ENCODE measurements around the gene POLR2A. TPM values are rescaled to one million over a fixed set of nuclear protein-coding genes. Genes with fewer than 3 reads are reported as not detected.

POLR2A gene
- total and polyA plus RNA-seq, 2 donors (not counting 3 experiments of a cell fraction or from before 2014, with no cell fraction given), result 45.9 to 145 TPM

DNA sequence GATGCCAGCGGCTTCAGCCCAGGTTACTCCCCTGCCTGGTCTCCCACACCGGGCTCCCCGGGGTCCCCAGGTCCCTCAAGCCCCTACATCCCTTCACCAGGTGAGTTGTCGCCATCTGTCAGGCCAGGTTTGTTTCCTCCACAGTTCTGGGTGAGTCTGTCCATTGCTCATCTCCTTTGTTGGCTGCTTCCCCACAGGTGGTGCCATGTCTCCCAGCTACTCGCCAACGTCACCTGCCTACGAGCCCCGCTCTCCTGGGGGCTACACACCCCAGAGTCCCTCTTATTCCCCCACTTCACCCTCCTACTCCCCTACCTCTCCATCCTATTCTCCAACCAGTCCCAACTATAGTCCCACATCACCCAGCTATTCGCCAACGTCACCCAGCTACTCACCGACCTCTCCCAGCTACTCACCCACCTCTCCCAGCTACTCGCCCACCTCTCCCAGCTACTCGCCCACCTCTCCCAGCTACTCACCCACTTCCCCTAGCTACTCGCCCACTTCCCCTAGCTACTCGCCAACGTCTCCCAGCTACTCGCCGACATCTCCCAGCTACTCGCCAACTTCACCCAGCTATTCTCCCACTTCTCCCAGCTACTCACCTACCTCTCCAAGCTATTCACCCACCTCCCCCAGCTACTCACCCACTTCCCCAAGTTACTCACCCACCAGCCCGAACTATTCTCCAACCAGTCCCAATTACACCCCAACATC lies 28.8 kb downstream of the POLR2A start:
- intact Hi-C loops (cut with micrococcal nuclease), result no loop called here
- Histone ChIP-seq H3K9me3 (replicated peaks; ENCODE audit: control insufficient read depth, insufficient read depth, low read length) (no peaks in the 10 kb centered on the region), H3K27ac (ENCODE audit: insufficient read depth, low read depth, low read length) (no peak overlapping the region), H2AFZ (ENCODE audit: low read depth, low read length) (no peak overlapping the region), H3K4me3 (replicated peaks in 1 of 3; ENCODE audit: insufficient read depth in 1 of 3, low read depth in 1 of 3, low read length in 3 of 3) (no peak overlapping the region), H3K79me2 (ENCODE audit: control insufficient read depth, insufficient read depth, low read length) (no peaks in the 10 kb centered on the region), H3K36me3 (ENCODE audit: control insufficient read depth in 2 of 2, extremely low read depth in 1 of 2, insufficient read depth in 2 of 2, low read length in 2 of 2) (peaks cover 22 to 55% of the 10 kb centered on the region in 2 experiments), H4K20me1 (replicated peaks; ENCODE audit: control insufficient read depth, extremely low read depth, insufficient read depth, low read length) (no peaks in the 10 kb centered on the region), H3K9me1 (replicated peaks; ENCODE audit: control insufficient read depth, extremely low read depth, insufficient read depth, low read length) (no peaks in the 10 kb centered on the region), H3K4me1 (ENCODE audit: control insufficient read depth, extremely low read depth, insufficient read depth, low read length) (no peaks in the 10 kb centered on the region), H3K27me3 (ENCODE audit: control insufficient read depth in 2 of 2, insufficient read depth in 2 of 2, low read length in 2 of 2) (no peaks in the 10 kb centered on the region), H3K4me2 (ENCODE audit: insufficient read depth, low read length) (no peak overlapping the region), H3K9ac (replicated peaks; ENCODE audit: extremely low read depth, insufficient read depth, low read length) (no peak overlapping the region)
- DNase-seq (ENCODE audit: low read depth, low spot score) (no peak), FAIRE-seq (no peak)
- ChIA-PET POLR2A (interaction anchor here (0.9 to 1.1 kb wide), 2 partner anchors 29 to 47 kb away, joined by 3 read pairs; partner anchors contain the start of gene POLR2A), CTCF (interaction anchor here (0.8 to 5.7 kb wide), 13 partner anchors 8 to 175 kb away, joined by 3 to 314 read pairs (median 9); partner anchors contain the start of genes SENP3, TNFSF12, TNFSF13 and TP53)
- no TSS peak for BruUV-seq (replicated peaks)
- TF ChIP-seq MYC (IDR thresholded peaks at IDR 0.05; ENCODE audit: low read depth, low read length) (no peak), JUN (IDR thresholded peaks at IDR 0.05; ENCODE audit: borderline replicate concordance, insufficient read depth, insufficient read length, low read depth) (no peak), POLR2AphosphoS5 (IDR thresholded peaks at IDR 0.05; ENCODE audit: insufficient read depth, low read depth, low read length) (no peak), EZH2 (IDR thresholded peaks at IDR 0.05; ENCODE audit: borderline replicate concordance, low read depth, low read length, severe bottlenecking) (no peak), FOS (IDR thresholded peaks at IDR 0.05; ENCODE audit: borderline replicate concordance, insufficient read depth, low read length) (no peak), POLR2A (IDR thresholded peaks at IDR 0.05; ENCODE audit: low read depth, low read length) (no peak), GATA2 (IDR thresholded peaks at IDR 0.05; ENCODE audit: insufficient read depth, insufficient read length, low read depth, low read length) (no peak)
- TF ChIP-seq, protein P1, sequence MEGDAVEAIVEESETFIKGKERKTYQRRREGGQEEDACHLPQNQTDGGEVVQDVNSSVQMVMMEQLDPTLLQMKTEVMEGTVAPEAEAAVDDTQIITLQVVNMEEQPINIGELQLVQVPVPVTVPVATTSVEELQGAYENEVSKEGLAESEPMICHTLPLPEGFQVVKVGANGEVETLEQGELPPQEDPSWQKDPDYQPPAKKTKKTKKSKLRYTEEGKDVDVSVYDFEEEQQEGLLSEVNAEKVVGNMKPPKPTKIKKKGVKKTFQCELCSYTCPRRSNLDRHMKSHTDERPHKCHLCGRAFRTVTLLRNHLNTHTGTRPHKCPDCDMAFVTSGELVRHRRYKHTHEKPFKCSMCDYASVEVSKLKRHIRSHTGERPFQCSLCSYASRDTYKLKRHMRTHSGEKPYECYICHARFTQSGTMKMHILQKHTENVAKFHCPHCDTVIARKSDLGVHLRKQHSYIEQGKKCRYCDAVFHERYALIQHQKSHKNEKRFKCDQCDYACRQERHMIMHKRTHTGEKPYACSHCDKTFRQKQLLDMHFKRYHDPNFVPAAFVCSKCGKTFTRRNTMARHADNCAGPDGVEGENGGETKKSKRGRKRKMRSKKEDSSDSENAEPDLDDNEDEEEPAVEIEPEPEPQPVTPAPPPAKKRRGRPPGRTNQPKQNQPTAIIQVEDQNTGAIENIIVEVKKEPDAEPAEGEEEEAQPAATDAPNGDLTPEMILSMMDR (IDR thresholded peaks at IDR 0.05; ENCODE audit: extremely low read depth in 1 of 2, insufficient read depth in 1 of 2, low read depth in 1 of 2, low read length in 2 of 2), result no peak
- TF ChIP-seq, protein P2, sequence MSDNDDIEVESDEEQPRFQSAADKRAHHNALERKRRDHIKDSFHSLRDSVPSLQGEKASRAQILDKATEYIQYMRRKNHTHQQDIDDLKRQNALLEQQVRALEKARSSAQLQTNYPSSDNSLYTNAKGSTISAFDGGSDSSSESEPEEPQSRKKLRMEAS (IDR thresholded peaks at IDR 0.05; ENCODE audit: insufficient read depth, insufficient read length), result no peak
- dilution Hi-C loops (cut with MboI; ENCODE audit: extremely low pct_ligation_motif_present, low sequenced_read_pairs), result no loop called here

Data from endothelial cell of umbilical vein (primary cell).